Measurements from ENCODE around the gene RTEL1.
A peak's percentile ranks its signal among the peaks of the same experiment; 100 is the strongest.
"Not testable (repeated sequence)": the region's sequence is repeated elsewhere in the genome, so short reads cannot be mapped to it uniquely, and the experiment has no call there.

RTEL1 gene

GRCh38 chr20:63652192-63652980 is 5.7 kb upstream of the RTEL1 start:
- DNase-seq, result peak; percentile 54

GRCh38 chr20:63653041-63653973 is 4.8 kb upstream of the RTEL1 start, which contains the start of gene STMN3:
TSS of gene STMN3 (minus strand) at chr20:63653424. CDS start at chr20:63653345, 79 bp downstream.
- DNase-seq, result peak; percentile 76

GRCh38 chr20:63653974-63654668 is 4.0 kb upstream of the RTEL1 start:
- DNase-seq, result no peak

GRCh38 chr20:63655249-63655648 is 2.9 kb upstream of the RTEL1 start:
- DNase-seq, result no peak

- no peak for DNase-seq
Observed at GRCh38 chr20:63656451-63656850, 1.7 kb upstream of the RTEL1 start.

GRCh38 chr20:63657260-63657936 is 714 bp upstream of the RTEL1 start:
- DNase-seq, result no peak

GRCh38 chr20:63658749-63659187 is 656 bp downstream of the RTEL1 start:
- no peak for DNase-seq

- no peak for DNase-seq
Observed at GRCh38 chr20:63659370-63659769, 1.3 kb downstream of the RTEL1 start.

GRCh38 chr20:63660174-63660573 is 2.1 kb downstream of the RTEL1 start:
- DNase-seq, result not testable (repeated sequence)

GRCh38 chr20:63660622-63661021 is 2.5 kb downstream of the RTEL1 start:
- no peak for DNase-seq

- DNase-seq, result no peak
Observed at GRCh38 chr20:63661108-63661507, 3.0 kb downstream of the RTEL1 start.

GRCh38 chr20:63661959-63662812 is 4.1 kb downstream of the RTEL1 start:
- no peak for DNase-seq

- DNase-seq, result no peak
Observed at GRCh38 chr20:63662813-63663189, 4.7 kb downstream of the RTEL1 start.

GRCh38 chr20:63663332-63664066 is 5.4 kb downstream of the RTEL1 start:
- DNase-seq, result no peak

GRCh38 chr20:63664143-63664851 is 6.2 kb downstream of the RTEL1 start:
- DNase-seq, result no peak

GRCh38 chr20:63664861-63665594 is 6.9 kb downstream of the RTEL1 start:
- DNase-seq, result no peak

GRCh38 chr20:63665708-63666107 is 7.6 kb downstream of the RTEL1 start:
- no peak for DNase-seq

GRCh38 chr20:63667858-63668257 is 9.7 kb downstream of the RTEL1 start:
- DNase-seq, result no peak

- DNase-seq, result no peak
Observed at GRCh38 chr20:63668351-63668750, 10.2 kb downstream of the RTEL1 start.

Measured in CD4-positive, alpha-beta T cell treated with Interleukin-10 for 1 hour (primary cell).